Ishikawa (cell line): ENCODE results near the gene APOBEC3G.

ENCODE experiments used
- CEBPB ChIP-seq: IDR thresholded peaks from 2 replicates; pipeline ENCODE4 v1.6.1; 2012
- NFIC ChIP-seq: IDR thresholded peaks from 2 replicates; pipeline ENCODE4 v1.6.1; 2012

DNA sequence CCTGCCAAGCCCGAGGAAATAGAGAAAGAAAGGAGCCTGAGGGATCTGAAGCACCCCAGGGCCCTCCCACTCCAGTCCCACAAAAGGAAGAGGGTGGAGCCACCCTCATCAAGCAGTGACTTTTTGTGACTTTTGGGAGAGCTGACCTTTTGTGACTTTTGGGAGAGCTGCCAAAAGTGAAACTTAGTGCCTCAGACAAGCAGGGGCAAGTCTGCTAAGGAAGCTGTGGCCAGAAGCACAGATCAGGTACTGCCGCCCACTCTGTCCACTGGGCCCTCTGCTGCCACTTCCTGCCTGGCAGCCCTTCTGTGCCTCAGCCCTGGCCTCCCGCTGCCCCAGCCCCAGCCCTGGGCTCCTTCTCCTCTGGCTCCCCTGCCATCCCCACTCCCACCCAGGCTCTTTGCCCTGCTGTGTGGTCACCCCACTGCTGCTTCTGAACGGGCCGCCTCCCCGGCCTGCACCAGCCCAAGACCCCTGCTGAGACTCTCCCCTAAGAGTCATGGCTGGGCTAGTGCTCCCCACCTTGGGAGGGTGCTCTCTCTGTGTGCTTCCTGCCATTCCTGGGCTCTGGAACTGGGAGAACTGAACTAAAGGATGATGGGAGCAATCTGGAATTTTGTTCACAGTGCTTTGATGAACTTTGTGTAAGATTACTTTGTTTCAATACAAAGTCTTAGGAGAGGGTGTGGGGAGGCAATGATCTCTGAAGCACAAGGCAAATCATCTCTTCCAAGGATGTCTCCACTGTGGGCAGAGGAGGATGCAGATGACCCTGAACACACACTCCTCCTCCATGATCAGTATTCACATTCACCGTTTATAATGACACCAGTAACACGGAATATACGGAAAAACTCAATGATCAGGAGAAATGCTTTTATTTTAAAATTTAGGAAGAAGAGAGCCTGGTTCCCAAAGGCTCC is 20.3 kb downstream of the APOBEC3G start, which contains the start of gene APOBEC3H:
- TF ChIP-seq NFIC (no peak), CEBPB (no peak)
